Mesenchymal stem cell (in vitro differentiated cells and primary cell): ENCODE data around the gene SACM1L.

Experiments
- DNase-seq: peaks from one replicate; pipeline ENCODE4 v3.0.0-alpha.2; 2013
- H2AFZ ChIP-seq: one replicate; pipeline ENCODE4 v1.6.1; 2013; ENCODE audit warnings: low read depth, mild to moderate bottlenecking, control low read depth, inconsistent platforms, low read length, moderate library complexity
- H2AK5ac ChIP-seq: 2 replicates; pipeline ENCODE4 v1.6.1; 2013; ENCODE audit warnings: low read length, moderate library complexity, mild to moderate bottlenecking, inconsistent platforms; ENCODE audit not compliant: severe bottlenecking
- H2BK120ac ChIP-seq: one replicate; pipeline ENCODE4 v1.6.1; 2013; ENCODE audit warnings: low read depth, mild to moderate bottlenecking, inconsistent platforms, low read length, moderate library complexity
- H2BK12ac ChIP-seq, 2 experiments: one replicate each; pipeline ENCODE4 v1.6.1; 2013; ENCODE audit warnings: inconsistent platforms in 2 of 2, low read length in 2 of 2, mild to moderate bottlenecking in 2 of 2, moderate library complexity in 2 of 2, control low read depth in 1 of 2
- H2BK15ac ChIP-seq: one replicate; pipeline ENCODE4 v1.6.1; 2013; ENCODE audit warnings: mild to moderate bottlenecking, low read depth, inconsistent platforms; ENCODE audit not compliant: poor library complexity, severe bottlenecking
- H2BK5ac ChIP-seq: 2 replicates; pipeline ENCODE4 v1.6.1; 2013; ENCODE audit warnings: low read depth, mild to moderate bottlenecking, low read length, control low read depth, inconsistent platforms; ENCODE audit not compliant: poor library complexity, severe bottlenecking
- H3K14ac ChIP-seq, 2 experiments: one replicate each; pipeline ENCODE4 v1.6.1; 2013; ENCODE audit warnings: inconsistent platforms in 2 of 2, low read length in 2 of 2, control low read depth in 1 of 2, mild to moderate bottlenecking in 1 of 2, moderate library complexity in 1 of 2
- H3K18ac ChIP-seq, 2 experiments: one replicate each; pipeline ENCODE4 v1.6.1; 2013; ENCODE audit warnings: inconsistent platforms in 2 of 2, low read length in 2 of 2, control low read depth in 1 of 2, low read depth in 1 of 2, mild to moderate bottlenecking in 1 of 2
- H3K23ac ChIP-seq, 2 experiments: one replicate each; pipeline ENCODE4 v1.6.1; 2013; ENCODE audit warnings: inconsistent platforms in 2 of 2, low read length in 2 of 2, mild to moderate bottlenecking in 2 of 2, moderate library complexity in 2 of 2, control low read depth in 1 of 2
- H3K27ac ChIP-seq: 2 replicates; pipeline ENCODE4 v1.5.1; 2013; ENCODE audit warnings: mild to moderate bottlenecking, moderate library complexity, low read length, control low read depth, inconsistent platforms; ENCODE audit not compliant: poor library complexity, severe bottlenecking
- H3K27me3 ChIP-seq, 2 experiments: 2 replicates each; pipeline versions ENCODE4 v1.6.1 to v1.7.0; 2013; ENCODE audit warnings: low read length in 2 of 2, mild to moderate bottlenecking in 2 of 2, moderate library complexity in 2 of 2, control low read depth in 1 of 2, inconsistent platforms in 1 of 2; ENCODE audit not compliant: control insufficient read depth in 1 of 2, insufficient read depth in 1 of 2
- H3K36me3 ChIP-seq, 2 experiments: 2 replicates each; pipeline versions ENCODE4 v1.6.1 to v1.7.0; 2013; ENCODE audit warnings: low read length in 2 of 2, control low read depth in 1 of 2, inconsistent platforms in 1 of 2, low read depth in 1 of 2, mild to moderate bottlenecking in 1 of 2; ENCODE audit not compliant: insufficient read depth in 2 of 2, control insufficient read depth in 1 of 2
- H3K4ac ChIP-seq, 2 experiments: one replicate each; pipeline ENCODE4 v1.6.1; 2013; ENCODE audit warnings: inconsistent platforms in 2 of 2, low read length in 2 of 2, mild to moderate bottlenecking in 2 of 2, moderate library complexity in 2 of 2, control low read depth in 1 of 2, low read depth in 1 of 2
- H3K4me1 ChIP-seq: 2 replicates; pipeline ENCODE4 v1.6.1; 2013; ENCODE audit warnings: low read depth, low read length, control low read depth; ENCODE audit not compliant: control insufficient read depth, insufficient read depth
- H3K4me2 ChIP-seq: 2 replicates; pipeline ENCODE4 v1.6.1; 2013; ENCODE audit warnings: low read length, mild to moderate bottlenecking, inconsistent platforms; ENCODE audit not compliant: poor library complexity, severe bottlenecking
- H3K4me3 ChIP-seq, 2 experiments: 2 replicates each; pipeline versions ENCODE4 v1.5.1 to v1.7.0; 2013; ENCODE audit warnings: low read length in 2 of 2, mild to moderate bottlenecking in 2 of 2, control low read depth in 1 of 2, low read depth in 1 of 2; ENCODE audit not compliant: insufficient read depth in 1 of 2
- H3K79me1 ChIP-seq: replicated peaks from 2 replicates; pipeline ENCODE4 v1.6.1; 2013; ENCODE audit warnings: mild to moderate bottlenecking, control low read depth, low read length, inconsistent platforms; ENCODE audit not compliant: poor library complexity, severe bottlenecking
- H3K9ac ChIP-seq: 2 replicates; pipeline ENCODE4 v1.7.0; 2013; ENCODE audit warnings: mild to moderate bottlenecking, low read length, moderate library complexity
- H3K9me3 ChIP-seq: 2 replicates; pipeline ENCODE4 v1.7.0; 2013; ENCODE audit warnings: mild to moderate bottlenecking, low read length; ENCODE audit not compliant: control insufficient read depth
- H4K8ac ChIP-seq: one replicate; pipeline ENCODE4 v1.6.1; 2013; ENCODE audit warnings: inconsistent platforms, mild to moderate bottlenecking, low read length, moderate library complexity
- H4K91ac ChIP-seq: one replicate; pipeline ENCODE4 v1.6.1; 2013; ENCODE audit warnings: mild to moderate bottlenecking, low read length, inconsistent platforms
- WGBS: methylation state at CpG from one replicate; pipeline ENCODE4 v1.1.7; 2013; ENCODE audit warnings: mixed read lengths; 5-methylcytosine and 5-hydroxymethylcytosine counted together

The SACM1L gene

DNA sequence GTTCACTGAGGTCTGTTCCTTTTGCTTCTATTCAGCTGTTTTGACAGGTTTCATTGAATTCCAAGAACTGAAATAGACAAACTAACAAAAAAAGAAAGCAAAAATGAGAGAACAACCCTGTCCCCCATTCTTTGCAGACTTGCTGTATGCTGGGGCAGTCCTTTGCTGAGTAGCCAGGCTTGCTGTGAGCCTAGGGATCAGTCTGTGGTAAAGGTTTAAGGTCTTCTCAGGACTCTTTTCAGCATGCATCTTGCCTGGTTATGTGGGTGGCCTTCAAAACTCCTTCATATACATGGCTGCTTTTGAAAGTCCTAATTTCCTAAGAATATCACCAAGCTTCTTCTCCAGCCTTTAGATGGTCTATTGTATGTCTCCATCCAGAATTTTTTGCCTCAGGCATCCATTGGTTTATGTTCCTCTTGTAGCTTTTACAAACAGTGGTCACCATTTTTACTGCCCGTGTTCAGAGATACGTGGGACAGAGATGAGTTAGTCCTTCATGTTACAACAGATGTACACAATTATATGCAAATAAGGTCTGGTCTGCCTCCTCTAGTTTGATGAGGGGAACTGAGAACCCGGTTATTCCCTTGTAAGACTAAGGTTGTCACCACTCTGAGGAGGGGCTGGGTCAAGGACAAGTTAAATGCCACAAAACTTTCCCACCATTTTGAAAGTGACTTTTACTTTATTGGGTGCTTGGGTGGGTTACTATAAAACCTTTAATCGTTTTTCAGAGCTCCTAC is 41.4 kb downstream of the SACM1L start:
- H2BK15ac ChIP-seq: no peak overlapping the region
- H3K27ac ChIP-seq: no peak overlapping the region
- H3K18ac ChIP-seq: no peak overlapping the region
- H3K9ac ChIP-seq: no peak overlapping the region
- no peak overlapping the region for H3K23ac ChIP-seq
- H3K4me3 ChIP-seq: no peak overlapping the region
- H3K27me3 ChIP-seq: no peaks in the 10 kb centered on the region
- H3K79me1 ChIP-seq: peaks cover 20% of the 10 kb centered on the region
- H2AK5ac ChIP-seq: no peak overlapping the region
- no peak overlapping the region for H2BK120ac ChIP-seq
- no peak overlapping the region for H3K14ac ChIP-seq
- H2AFZ ChIP-seq: no peak overlapping the region
- no peak overlapping the region for H3K4me2 ChIP-seq
- DNase-seq: no peak
- H4K8ac ChIP-seq: no peak overlapping the region
- H3K4ac ChIP-seq: no peak overlapping the region
- no peaks in the 10 kb centered on the region for H3K9me3 ChIP-seq
- no peaks in the 10 kb centered on the region for H3K4me1 ChIP-seq
- H2BK5ac ChIP-seq: no peak overlapping the region
- H2BK12ac ChIP-seq: no peak overlapping the region
- H3K36me3 ChIP-seq: peaks cover 8 to 84% of the 10 kb centered on the region in 2 experiments
- no peak overlapping the region for H4K91ac ChIP-seq
- 100% methylated on average over 2 of the region's 4 CpGs for WGBS

DNA sequence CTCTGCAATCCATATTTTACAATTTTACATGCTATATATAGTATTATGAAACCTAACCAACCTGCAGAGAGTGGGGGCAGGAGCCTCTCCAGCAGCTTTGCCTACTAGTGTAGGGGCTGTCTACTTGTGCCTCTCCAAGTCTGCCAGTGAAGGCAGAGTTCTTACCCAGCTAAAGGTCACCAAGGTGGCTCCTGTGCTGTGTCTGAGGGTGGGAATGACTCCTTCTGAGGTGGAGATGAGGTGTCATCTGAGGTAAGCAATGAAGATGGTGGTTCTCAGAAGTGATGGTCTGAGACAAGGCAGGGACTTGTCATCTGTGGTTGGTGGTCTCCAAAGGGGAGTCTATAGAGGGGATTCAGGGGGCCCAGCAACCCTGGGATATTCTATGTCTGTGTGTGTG is 47.5 kb downstream of the SACM1L start:
- H3K79me1 ChIP-seq: peaks cover 24% of the 10 kb centered on the region
- H3K23ac ChIP-seq: no peak overlapping the region
- H3K9ac ChIP-seq: no peak overlapping the region
- no peak overlapping the region for H3K18ac ChIP-seq
- H3K27me3 ChIP-seq: no peaks in the 10 kb centered on the region
- H3K27ac ChIP-seq: no peak overlapping the region
- no peak overlapping the region for H2BK12ac ChIP-seq
- no peak overlapping the region for H2BK15ac ChIP-seq
- no peak overlapping the region for H2AFZ ChIP-seq
- no peak overlapping the region for H3K4ac ChIP-seq
- no peak overlapping the region for H4K8ac ChIP-seq
- H3K4me3 ChIP-seq: no peak overlapping the region
- H2AK5ac ChIP-seq: no peak overlapping the region
- no peak overlapping the region for H3K14ac ChIP-seq
- no peaks in the 10 kb centered on the region for H3K4me1 ChIP-seq
- H2BK120ac ChIP-seq: no peak overlapping the region
- H3K36me3 ChIP-seq: peaks cover 25 to 95% of the 10 kb centered on the region in 2 experiments
- H3K9me3 ChIP-seq: no peaks in the 10 kb centered on the region
- no peak overlapping the region for H4K91ac ChIP-seq
- H3K4me2 ChIP-seq: no peak overlapping the region
- no peak for DNase-seq
- no peak overlapping the region for H2BK5ac ChIP-seq

- Histone ChIP-seq H3K23ac (no peak overlapping the region), H2BK15ac (no peak overlapping the region), H3K36me3 (peaks cover 28 to 96% of the 10 kb centered on the region in 2 experiments), H4K91ac (no peak overlapping the region), H4K8ac (no peak overlapping the region), H3K27me3 (no peaks in the 10 kb centered on the region), H3K18ac (no peak overlapping the region), H3K4me2 (no peak overlapping the region), H2AK5ac (no peak overlapping the region), H3K27ac (no peak overlapping the region), H3K14ac (no peak overlapping the region), H3K4ac (no peak overlapping the region), H3K9me3 (no peaks in the 10 kb centered on the region), H3K4me1 (no peaks in the 10 kb centered on the region), H3K79me1 (peaks cover 26% of the 10 kb centered on the region), H2BK5ac (no peak overlapping the region), H2BK12ac (no peak overlapping the region), H2AFZ (no peak overlapping the region), H3K9ac (no peak overlapping the region), H2BK120ac (no peak overlapping the region), H3K4me3 (no peak overlapping the region)
- no peak for DNase-seq
- WGBS: 94% methylated on average over 1 of the region's 2 CpGs
These were observed 48.0 kb downstream of the SACM1L start for GRCh38 chr3:45737234-45737633.

DNA sequence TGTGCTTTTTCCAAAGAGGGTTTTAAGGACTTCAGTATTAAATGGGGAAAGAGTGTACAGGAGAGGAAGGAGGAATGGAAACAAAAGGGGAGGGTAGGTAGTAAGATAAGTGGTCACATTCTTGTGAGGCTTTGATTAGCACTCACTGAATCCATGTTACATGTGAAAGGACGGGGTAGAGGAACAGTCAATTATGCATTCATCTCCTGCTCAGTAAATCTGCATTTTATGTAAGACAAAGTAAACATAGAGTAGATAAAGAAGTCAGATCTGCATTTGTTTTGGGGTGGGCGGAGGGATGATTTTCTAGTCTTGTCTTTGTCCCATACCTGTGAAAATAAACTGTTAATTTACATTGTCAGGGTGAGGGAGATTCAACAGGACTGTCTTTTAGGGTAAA is 50.8 kb downstream of the SACM1L start:
- no peaks in the 10 kb centered on the region for H3K27me3 ChIP-seq
- no peak overlapping the region for H2BK120ac ChIP-seq
- no peak overlapping the region for H3K9ac ChIP-seq
- H3K18ac ChIP-seq: no peak overlapping the region
- peaks cover 25% of the 10 kb centered on the region for H3K79me1 ChIP-seq
- no peak overlapping the region for H3K4ac ChIP-seq
- no peak overlapping the region for H3K14ac ChIP-seq
- 93% methylated on average over 2 of the region's 2 CpGs for WGBS
- no peak overlapping the region for H2BK15ac ChIP-seq
- H2AFZ ChIP-seq: no peak overlapping the region
- no peak overlapping the region for H2BK5ac ChIP-seq
- H4K91ac ChIP-seq: no peak overlapping the region
- no peak overlapping the region for H2AK5ac ChIP-seq
- H4K8ac ChIP-seq: no peak overlapping the region
- H3K4me3 ChIP-seq: no peak overlapping the region
- peaks cover 28 to 99% of the 10 kb centered on the region in 2 experiments for H3K36me3 ChIP-seq
- no peaks in the 10 kb centered on the region for H3K9me3 ChIP-seq
- no peak overlapping the region for H3K23ac ChIP-seq
- no peak overlapping the region for H2BK12ac ChIP-seq
- no peak overlapping the region for H3K27ac ChIP-seq
- no peak overlapping the region for H3K4me2 ChIP-seq
- DNase-seq: no peak
- no peaks in the 10 kb centered on the region for H3K4me1 ChIP-seq
